CD4-positive, alpha-beta T cell treated with Interleukin-6 for 4 hours (primary cell): ENCODE data around the gene TTYH3.
A peak's percentile ranks its signal among the peaks of the same experiment; 100 is the strongest.

Experiments used
- DNase-seq: peaks from one replicate; pipeline ENCODE4 v3.0.0-alpha.2; 2020; ENCODE audit warnings: mixed read lengths

TTYH3 gene

GRCh38 chr7:2617325-2617905, 14.4 kb upstream of the TTYH3 start:
- no peak for DNase-seq

GRCh38 chr7:2619116-2619515, 12.7 kb upstream of the TTYH3 start:
- DNase-seq, result no peak

GRCh38 chr7:2621061-2621828, 10.5 kb upstream of the TTYH3 start:
- DNase-seq, result no peak

- DNase-seq, result no peak
Observed at GRCh38 chr7:2621948-2622640, 9.7 kb upstream of the TTYH3 start.

- no peak for DNase-seq
Observed at GRCh38 chr7:2622869-2623697, 8.7 kb upstream of the TTYH3 start.

- no peak for DNase-seq
Observed at GRCh38 chr7:2623698-2624014, 8.1 kb upstream of the TTYH3 start.

GRCh38 chr7:2624293-2624886, 7.4 kb upstream of the TTYH3 start:
- DNase-seq, result no peak

- DNase-seq, result no peak
Observed at GRCh38 chr7:2626498-2627117, 5.2 kb upstream of the TTYH3 start.

- no peak for DNase-seq
Observed at GRCh38 chr7:2627258-2628129, 4.3 kb upstream of the TTYH3 start.

- no peak for DNase-seq
Observed at GRCh38 chr7:2628130-2628482, 3.7 kb upstream of the TTYH3 start.

GRCh38 chr7:2628891-2629290, 2.9 kb upstream of the TTYH3 start:
- DNase-seq, result no peak

GRCh38 chr7:2629746-2630681, 1.8 kb upstream of the TTYH3 start:
- no peak for DNase-seq

- peak; percentile 49 for DNase-seq
Observed at GRCh38 chr7:2632733-2633537, 1.1 kb downstream of the TTYH3 start.

- peak; percentile 31 for DNase-seq
Observed at GRCh38 chr7:2633538-2634266, 1.9 kb downstream of the TTYH3 start.

GRCh38 chr7:2634267-2635145, 2.7 kb downstream of the TTYH3 start:
- no peak for DNase-seq

GRCh38 chr7:2635148-2635668, 3.4 kb downstream of the TTYH3 start:
- DNase-seq, result no peak
